Stimulated activated CD8-positive, alpha-beta memory T cell treated with anti-CD3 and anti-CD28 coated beads, Interleukin-15, amount 100 ng/mL, for 4 hours (primary cell): ENCODE measurements around the gene PTPRE.
"Not testable (repeated sequence)": the region's sequence is repeated elsewhere in the genome, so short reads cannot be mapped to it uniquely, and the experiment has no call there.

ENCODE experiments used
- DNase-seq, 2 donors: peaks; one replicate each; pipeline ENCODE4 v3.0.0-alpha.2; 2020; ENCODE audit warnings: low read depth in 2 of 2

PTPRE gene

DNA sequence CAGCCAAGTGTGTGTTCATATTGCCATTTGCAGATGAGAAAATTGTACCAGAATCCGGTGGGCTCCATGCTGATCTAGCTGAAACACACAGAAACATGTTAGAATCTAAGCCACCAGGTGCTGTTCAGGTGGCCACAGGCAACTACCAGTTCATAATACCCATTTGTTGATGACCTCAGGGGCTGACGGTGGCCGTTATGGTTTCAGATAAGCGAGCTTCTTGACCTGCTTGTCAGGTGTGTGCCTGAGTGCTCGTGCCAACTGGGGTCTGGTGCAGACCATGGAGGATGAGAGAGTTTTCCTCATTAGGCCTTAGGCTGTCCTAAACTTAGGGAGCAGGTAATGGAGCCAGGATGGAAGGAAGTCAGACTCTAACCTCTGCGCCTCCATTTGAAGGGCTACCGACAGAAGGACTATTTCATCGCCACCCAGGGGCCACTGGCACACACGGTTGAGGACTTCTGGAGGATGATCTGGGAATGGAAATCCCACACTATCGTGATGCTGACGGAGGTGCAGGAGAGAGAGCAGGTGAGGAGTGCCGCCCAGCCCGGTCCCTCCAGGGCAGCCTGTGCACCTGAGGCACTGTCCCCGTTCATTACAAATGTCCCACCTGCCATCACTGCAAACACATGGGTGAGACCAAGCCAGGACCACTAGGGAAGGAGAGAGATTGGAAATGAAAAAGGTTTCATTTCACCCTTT lies 166.2 kb downstream of the PTPRE start:
- DNase-seq: no peak

GRCh38 chr10:128073890-128074289 lies 167.0 kb downstream of the PTPRE start:
- no peak for DNase-seq

DNA sequence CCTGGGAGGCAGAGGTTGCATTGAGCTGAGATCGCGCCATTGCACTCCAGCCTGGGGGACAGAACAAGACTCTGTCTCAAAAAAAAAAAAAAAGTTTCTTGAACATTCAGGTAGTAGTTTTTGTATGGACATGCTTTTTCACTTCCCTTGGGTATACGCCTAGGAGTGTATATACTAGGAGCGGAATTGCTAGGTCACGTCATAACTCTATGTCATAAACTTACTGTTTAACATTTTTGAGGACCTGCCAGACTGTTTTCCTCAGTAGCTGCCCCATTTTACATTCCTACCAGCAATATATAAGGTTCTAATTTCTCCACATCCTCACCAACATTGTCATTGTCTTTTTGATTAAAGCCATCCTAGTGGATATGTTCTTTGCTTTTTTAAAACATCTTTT lies 167.7 kb downstream of the PTPRE start:
- no peak for DNase-seq

DNA sequence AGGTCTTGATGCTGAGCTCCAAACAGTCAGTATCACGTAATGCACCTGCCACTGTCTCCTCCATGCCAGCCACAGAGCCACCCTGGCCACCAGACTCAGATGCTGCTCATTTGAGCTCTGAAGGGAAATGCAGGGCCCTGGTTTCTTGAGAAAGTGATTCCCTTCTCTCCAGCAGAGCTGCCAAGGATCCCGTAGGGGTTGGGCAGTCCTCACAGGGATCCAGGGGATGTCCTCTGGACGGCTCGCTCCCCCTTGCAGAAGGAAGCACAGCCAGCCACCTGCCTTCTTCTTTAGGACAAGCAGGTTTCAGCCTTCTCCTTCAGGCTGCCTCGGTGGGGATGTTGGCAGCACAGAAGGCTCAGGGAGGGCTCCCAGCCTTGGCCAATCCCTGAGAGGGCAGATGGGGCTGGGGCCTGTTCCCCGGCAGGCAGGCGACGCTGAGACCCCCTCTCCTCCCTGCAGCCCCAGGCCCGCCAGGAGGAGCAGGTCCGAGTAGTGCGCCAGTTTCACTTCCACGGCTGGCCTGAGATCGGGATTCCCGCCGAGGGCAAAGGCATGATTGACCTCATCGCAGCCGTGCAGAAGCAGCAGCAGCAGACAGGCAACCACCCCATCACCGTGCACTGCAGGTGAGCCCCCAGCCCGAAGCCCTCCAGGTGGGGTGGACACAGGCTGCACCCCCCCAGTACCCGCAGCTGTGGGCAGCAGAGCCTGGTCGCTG lies 170.4 kb downstream of the PTPRE start:
- no peak for DNase-seq

GRCh38 chr10:128078136-128078969 lies 171.4 kb downstream of the PTPRE start:
- DNase-seq: no peak

DNA sequence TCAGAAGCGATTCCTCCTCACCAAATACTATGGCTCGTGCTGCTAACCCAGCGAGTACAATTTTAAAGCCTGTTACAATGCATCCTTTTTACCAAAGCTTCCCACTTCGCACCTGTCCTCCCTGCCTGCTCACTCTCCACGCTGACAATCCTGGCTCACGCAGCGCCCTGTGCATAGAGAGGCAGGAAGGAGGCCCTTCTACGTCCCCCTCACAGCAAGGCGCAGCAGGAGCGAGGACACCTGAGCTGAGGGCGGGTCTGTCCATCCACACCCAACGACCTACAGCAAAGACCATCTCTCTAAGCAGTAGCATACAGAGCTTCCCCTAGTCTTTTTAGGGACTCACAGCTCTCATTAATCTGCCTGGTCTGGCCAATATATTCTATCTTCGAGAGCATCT lies 173.3 kb downstream of the PTPRE start:
- DNase-seq: no peak

DNA sequence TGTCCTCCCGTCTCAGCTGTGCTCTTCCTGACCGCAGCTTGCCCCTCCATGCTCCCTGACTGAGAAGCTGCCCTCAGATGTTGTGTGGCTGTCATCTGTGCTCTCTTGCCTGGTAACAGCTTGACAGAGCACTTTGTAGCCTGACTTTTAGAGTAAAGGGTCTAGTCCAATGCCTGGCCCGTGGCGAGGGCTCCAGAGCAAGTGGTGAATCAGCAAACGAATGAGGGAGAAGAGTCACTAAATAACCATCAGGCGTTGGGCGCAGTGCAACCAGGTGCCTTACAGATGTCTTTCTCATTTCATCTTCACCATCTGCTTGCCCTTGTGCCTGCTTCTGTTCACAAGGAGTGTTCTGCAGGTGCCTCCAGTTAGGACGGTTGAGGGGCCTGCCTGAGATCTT lies 173.7 kb downstream of the PTPRE start:
- DNase-seq: no peak

DNA sequence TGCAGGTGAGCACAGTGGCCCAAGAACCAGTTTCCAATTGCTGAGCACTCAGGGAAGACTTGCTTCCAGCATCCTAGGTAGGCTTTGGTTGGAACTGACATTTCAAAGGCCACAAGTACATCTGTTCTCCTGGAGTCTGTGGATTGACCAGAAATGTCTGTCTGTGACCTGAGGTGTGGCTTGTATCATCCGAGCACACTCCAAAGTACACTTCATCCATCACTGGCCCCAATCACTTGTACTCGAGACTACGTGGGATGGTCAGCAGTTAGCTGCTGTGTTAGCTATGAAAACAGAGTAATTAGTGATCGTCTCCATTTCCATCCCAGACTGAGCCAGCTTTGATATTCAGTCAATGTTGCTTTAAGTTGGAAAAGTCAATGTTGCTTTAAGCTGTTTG lies 174.3 kb downstream of the PTPRE start:
- DNase-seq: no peak

DNA sequence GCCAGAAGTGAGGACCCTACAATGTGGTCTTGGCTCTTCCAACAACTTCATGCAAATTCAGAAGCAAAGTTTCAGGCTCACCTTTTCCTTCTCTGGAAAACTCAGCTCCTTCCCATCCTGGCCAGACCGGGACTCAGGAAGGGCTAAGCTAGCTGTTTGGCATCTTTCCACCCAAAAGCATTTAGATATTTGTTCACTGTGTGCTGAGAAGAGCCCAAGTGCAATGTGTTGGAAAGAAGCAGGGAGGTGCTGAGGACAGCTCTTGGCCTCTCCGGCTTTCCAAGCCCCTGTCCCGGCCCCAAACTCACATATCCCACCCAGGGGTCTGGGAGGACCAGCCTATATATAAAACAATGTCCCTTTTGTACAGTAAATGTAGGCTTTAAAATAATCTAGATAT lies 174.8 kb downstream of the PTPRE start:
- no peak for DNase-seq

DNA sequence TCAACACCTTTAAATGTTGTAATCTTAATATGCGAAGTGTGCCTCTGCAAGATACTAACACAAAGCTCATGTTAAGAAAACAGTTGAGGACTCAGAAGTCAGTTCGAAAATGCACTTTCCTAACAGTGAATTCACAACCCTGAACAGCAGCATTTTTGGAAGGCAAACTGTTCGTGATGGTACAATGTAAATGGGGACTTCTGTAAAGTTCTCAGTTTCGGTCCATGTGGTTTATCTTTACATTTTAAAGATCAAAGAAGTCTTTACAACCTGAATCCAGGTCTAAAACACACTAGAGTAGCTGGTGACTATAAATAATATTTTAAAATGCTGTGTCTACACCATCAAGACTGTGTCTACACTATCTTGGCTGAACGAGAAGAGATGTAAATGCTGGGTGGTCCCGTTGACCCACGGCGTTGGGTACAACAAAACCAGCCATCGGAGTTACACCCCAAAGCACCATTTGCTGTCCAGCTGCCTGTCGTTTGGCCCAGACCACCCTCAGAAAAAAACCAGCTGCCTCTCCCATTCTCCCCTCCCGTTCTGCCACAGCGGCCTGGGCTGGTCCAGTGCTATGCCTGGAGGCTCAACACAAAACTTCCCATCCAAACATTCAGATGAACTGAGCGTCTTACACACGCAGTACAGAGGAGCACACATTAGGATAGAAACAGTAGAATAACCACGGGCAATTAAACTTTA lies 176.4 kb downstream of the PTPRE start:
- DNase-seq: no peak

GRCh38 chr10:128084364-128084763 lies 177.5 kb downstream of the PTPRE start:
- no peak for DNase-seq

DNA sequence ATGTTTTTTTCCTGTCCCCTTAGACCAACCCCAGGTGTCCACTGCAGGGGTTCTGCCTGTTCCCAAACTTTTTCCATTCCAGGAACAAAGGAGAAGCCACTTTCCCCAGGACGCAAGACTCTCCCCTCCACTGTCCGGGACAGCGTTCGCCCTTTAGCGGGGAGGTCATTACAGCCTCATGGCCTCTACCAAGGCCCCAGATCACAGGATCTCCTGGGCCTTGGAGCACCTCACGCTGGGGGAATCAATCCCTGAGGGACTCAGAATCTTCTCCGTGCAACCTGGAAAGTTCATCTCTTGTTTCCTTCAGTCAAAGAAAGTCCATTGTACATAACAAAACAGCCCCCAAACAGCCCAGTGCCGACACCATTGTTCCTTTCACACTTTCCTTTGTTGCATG lies 178.1 kb downstream of the PTPRE start:
- no peak for DNase-seq

- no peak for DNase-seq
These were observed 179.3 kb downstream of the PTPRE start for GRCh38 chr10:128086003-128086863.

GRCh38 chr10:128087146-128087883 lies 180.4 kb downstream of the PTPRE start:
- no peak for DNase-seq

GRCh38 chr10:128087884-128088709 lies 181.2 kb downstream of the PTPRE start:
- no peak for DNase-seq

DNA sequence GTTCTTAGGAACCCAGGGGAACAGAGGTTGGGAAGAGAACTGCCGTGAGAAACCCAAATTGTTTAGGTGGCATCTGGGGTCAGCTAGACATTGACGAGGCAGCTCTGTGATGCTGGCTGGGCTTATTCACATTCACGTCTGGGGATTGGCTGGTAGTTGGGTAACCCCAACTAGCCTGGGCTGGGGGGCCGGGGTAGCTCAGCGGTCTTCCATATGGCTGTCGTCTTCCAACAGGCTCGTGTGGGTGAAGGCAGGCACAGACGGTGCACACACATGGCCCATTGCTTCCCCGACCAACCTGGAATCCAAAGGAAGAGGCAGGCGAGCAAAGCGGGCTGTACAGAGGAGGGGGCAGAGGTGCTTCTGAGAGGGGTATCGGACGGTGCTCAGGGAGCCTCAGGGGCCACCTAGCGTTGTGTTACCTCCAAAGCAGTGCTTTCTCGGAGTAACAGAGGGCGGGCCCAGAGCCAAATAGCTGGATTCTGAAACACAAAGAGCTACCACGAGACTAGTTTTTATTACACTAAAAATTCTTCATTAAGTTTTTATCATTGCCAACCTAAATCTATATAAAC lies 184.8 kb downstream of the PTPRE start:
- DNase-seq: no peak

DNA sequence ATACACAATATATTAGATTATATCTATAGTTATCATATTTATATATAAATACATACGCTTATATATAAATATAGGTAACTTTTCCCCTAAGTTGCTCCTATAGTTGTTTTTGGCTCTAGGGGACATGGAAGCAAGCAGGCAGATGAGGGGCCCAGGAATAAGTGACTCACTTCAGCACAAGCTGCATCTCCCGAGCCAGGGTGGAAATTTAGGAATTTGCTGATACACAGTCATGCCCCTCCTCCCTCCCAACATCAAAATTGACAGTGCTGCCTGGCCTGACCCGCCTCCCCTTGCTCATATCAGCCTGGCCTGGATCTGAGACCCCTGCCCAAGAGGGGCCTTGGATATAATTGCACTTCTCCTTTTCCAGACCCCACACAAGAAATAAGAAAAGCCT lies 185.6 kb downstream of the PTPRE start:
- no peak for DNase-seq

GRCh38 chr10:128094596-128094995 lies 187.7 kb downstream of the PTPRE start:
- not testable (repeated sequence) for DNase-seq
